Esophagus squamous epithelium (tissue), 4 donors: Measurements from ENCODE around the gene CDH20.

ENCODE experiments used
- CTCF ChIP-seq, 6 experiments: fragments of 450-650 bp in 4 of 6; fragments of 200-600 bp in 2 of 6; sonication (generic) in 2 of 6; IDR thresholded peaks; one replicate each; pipeline ENCODE4 v1.5.1; 2016 to 2019; ENCODE audit warnings: antibody characterized with exemption in 6 of 6, mild to moderate bottlenecking in 4 of 6, moderate library complexity in 4 of 6
- POLR2A ChIP-seq, 4 donors: fragments of 450-650 bp; IDR thresholded peaks; one replicate each; pipeline ENCODE4 v1.6.1; 2017; ENCODE audit warnings: antibody characterized with exemption in 4 of 4, mild to moderate bottlenecking in 4 of 4, moderate library complexity in 3 of 4

GRCh38 chr18:61402726-61403125 is 69.5 kb downstream of the CDH20 start:
- TF ChIP-seq CTCF (IDR thresholded peaks at IDR 0.05): no peak
- no peak for TF ChIP-seq POLR2A (IDR thresholded peaks at IDR 0.05)
